K562 (cell line): ENCODE data around the gene MAP7D1. TPM values are rescaled to one million over a fixed set of nuclear protein-coding genes. Genes with fewer than 3 reads are reported as not detected.

Experiments
- ATAC-seq: fragments of 200-7000 bp; cut with Tn5 transposase; 3 replicates; pipeline ENCODE4 v1.9.1; 2020; ENCODE audit warnings: moderate library complexity
- BruUV-seq: library from RNA; stranded (reverse); fragments of 400-500 nt; replicated peaks from 2 replicates; lab custom pipeline; 2021; lab: Mats Ljungman, UMichigan
- CTCF ChIA-PET: fragments of 300-600 bp; formaldehyde crosslinking; extraction: SDS; loops from one replicate; lab custom pipeline; 2021; ENCODE audit warnings: low intra/inter-chr PET ratio; lab: Yijun Ruan, JAX
- POLR2A ChIA-PET: fragments of 300-600, 350-650 bp; sonication (Branson Sonifier 250); formaldehyde crosslinking; extraction: SDS; loops from one replicate; lab custom pipeline; 2021; ENCODE audit warnings: antibody characterized with exemption, inconsistent platforms; lab: Yijun Ruan, JAX
- DNase-seq, 4 experiments: peaks; one replicate each; pipeline versions ENCODE4 v3.0.0 to v3.0.0-alpha.2; 2011 to 2018; ENCODE audit warnings: low spot score in 3 of 4, mixed read lengths in 3 of 4; ENCODE audit errors: extremely low read depth in 1 of 4
- FAIRE-seq: peaks from 2 replicates; lab custom pipeline; 2011; peaks lifted over from hg19 to GRCh38; lab: Jason Lieb, UNC
- H2AFZ ChIP-seq: 2 replicates; pipeline ENCODE4 v1.6.0; 2011; ENCODE audit warnings: low read depth, low read length, control low read depth, inconsistent platforms
- H3K27ac ChIP-seq: fragments of 200-600 bp; 3 replicates; pipeline ENCODE4 v1.8.0; 2011; ENCODE audit warnings: low read depth, mild to moderate bottlenecking, control low read depth, inconsistent platforms, low read length, moderate library complexity, mixed read lengths; ENCODE audit errors: extremely low read depth
- H3K27me3 ChIP-seq, 2 experiments: fragments of 300-600 bp in 1 of 2; 2 replicates in 1 of 2; 3 replicates in 1 of 2; pipeline versions ENCODE4 v1.6.0 to v1.8.0; 2011; ENCODE audit warnings: inconsistent platforms in 2 of 2, low read length in 2 of 2, mild to moderate bottlenecking in 1 of 2, mixed read lengths in 1 of 2, moderate library complexity in 1 of 2; ENCODE audit not compliant: control insufficient read depth in 2 of 2, insufficient read depth in 2 of 2
- H3K36me3 ChIP-seq: fragments of 300-600 bp; 3 replicates; pipeline ENCODE4 v1.8.0; 2011; ENCODE audit warnings: mild to moderate bottlenecking, low read length, inconsistent platforms; ENCODE audit not compliant: control insufficient read depth, insufficient read depth
- H3K4me1 ChIP-seq, 2 experiments: fragments of 200-600 bp in 1 of 2; replicated peaks in 1 of 2; 2 replicates in 1 of 2; 3 replicates in 1 of 2; pipeline versions ENCODE4 v1.5.1 to v1.8.0; 2011; ENCODE audit warnings: inconsistent platforms in 2 of 2, low read length in 2 of 2, mild to moderate bottlenecking in 1 of 2, mixed read lengths in 1 of 2, moderate library complexity in 1 of 2; ENCODE audit not compliant: control insufficient read depth in 2 of 2, insufficient read depth in 2 of 2
- H3K4me2 ChIP-seq: 2 replicates; pipeline ENCODE4 v1.6.1; 2011; ENCODE audit warnings: low read length, control low read depth, inconsistent platforms, mixed read lengths; ENCODE audit not compliant: insufficient read depth
- H3K4me3 ChIP-seq: fragments of 200-600 bp; sonication (generic), shearing (Covaris generic); 2 replicates; pipeline ENCODE4 v1.5.1; 2016; ENCODE audit warnings: control low read depth, inconsistent platforms
- H3K79me2 ChIP-seq: fragments of 200-600 bp; 3 replicates; pipeline ENCODE4 v1.8.0; 2011; ENCODE audit warnings: low read length, inconsistent platforms; ENCODE audit not compliant: control insufficient read depth, insufficient read depth
- H3K9ac ChIP-seq, 2 experiments: 2 replicates each; pipeline versions ENCODE4 v1.6.0 to v1.6.1; 2011; ENCODE audit warnings: low read depth in 2 of 2, low read length in 2 of 2, control low read depth in 1 of 2, inconsistent platforms in 1 of 2, mild to moderate bottlenecking in 1 of 2, mixed read lengths in 1 of 2; ENCODE audit not compliant: insufficient read depth in 1 of 2
- H3K9me1 ChIP-seq: one replicate; pipeline ENCODE4 v1.6.0; 2011; ENCODE audit warnings: inconsistent platforms, mild to moderate bottlenecking, low read length, moderate library complexity; ENCODE audit not compliant: control insufficient read depth, insufficient read depth
- H3K9me3 ChIP-seq: replicated peaks from 2 replicates; pipeline ENCODE4 v1.5.1; 2011; ENCODE audit warnings: low read depth, low read length, inconsistent platforms; ENCODE audit not compliant: control insufficient read depth, insufficient read depth
- H4K20me1 ChIP-seq: replicated peaks from 2 replicates; pipeline ENCODE4 v1.6.1; 2011; ENCODE audit warnings: low read length, inconsistent platforms, mixed read lengths; ENCODE audit not compliant: control insufficient read depth, insufficient read depth
- COPS2 ChIP-seq: fragments of 450-650 bp; conservative IDR thresholded peaks from 2 replicates; pipeline ENCODE4 v1.6.1; 2016; ENCODE audit warnings: mild to moderate bottlenecking, moderate library complexity
- FOXA3 ChIP-seq, 2 experiments: fragments of 450-650 bp in 1 of 2; sonication (generic) in 1 of 2; formaldehyde crosslinking; IDR thresholded peaks in 1 of 2; conservative IDR thresholded peaks in 1 of 2; 2 replicates each; pipeline versions ENCODE4 v1.4.0 to v1.8.0; 2020 to 2022; ENCODE audit warnings: mild to moderate bottlenecking in 2 of 2, missing genetic modification reagents in 1 of 2
- HDGF ChIP-seq: fragments of 450-650 bp; IDR thresholded peaks from 2 replicates; pipeline ENCODE4 v1.6.1; 2016
- HES1 ChIP-seq: fragments of 450-650 bp; IDR thresholded peaks from 2 replicates; pipeline ENCODE4 v1.6.1; 2016; ENCODE audit warnings: low read depth, mild to moderate bottlenecking, moderate library complexity
- HMGN3 ChIP-seq: IDR thresholded peaks from 2 replicates; pipeline ENCODE4 v1.6.1; 2011; ENCODE audit warnings: borderline replicate concordance, low read depth, mild to moderate bottlenecking, mixed read lengths, low read length; ENCODE audit not compliant: insufficient read length; ENCODE audit errors: extremely low read depth
- NCOR1 ChIP-seq: fragments of 450-650 bp; IDR thresholded peaks from 2 replicates; pipeline ENCODE4 v1.6.1; 2016; ENCODE audit warnings: mild to moderate bottlenecking, moderate library complexity
- NR1H2 ChIP-seq: sonication (generic); formaldehyde crosslinking; IDR thresholded peaks from 2 replicates; pipeline ENCODE4 v1.4.0; 2020; ENCODE audit warnings: mild to moderate bottlenecking, missing genetic modification reagents
- NR3C1 ChIP-seq: sonication (generic); formaldehyde crosslinking; IDR thresholded peaks from 2 replicates; pipeline ENCODE4 v1.8.1; 2022; ENCODE audit warnings: missing genetic modification reagents
- RAD51 ChIP-seq: fragments of 450-650 bp; IDR thresholded peaks from 2 replicates; pipeline ENCODE4 v1.7.1; 2016; ENCODE audit warnings: low read depth, mild to moderate bottlenecking, borderline replicate concordance
- SMAD2 ChIP-seq: fragments of 150-350 bp; IDR thresholded peaks from 2 replicates; pipeline ENCODE4 v1.6.1; 2014; ENCODE audit warnings: low read depth, mild to moderate bottlenecking, low read length
- SMARCA4 ChIP-seq: fragments of 450-650 bp; IDR thresholded peaks from 2 replicates; pipeline ENCODE4 v1.6.1; 2016
- THRB ChIP-seq: fragments of 450-650 bp; formaldehyde crosslinking; conservative IDR thresholded peaks from 2 replicates; pipeline ENCODE4 v1.4.0; 2022; ENCODE audit warnings: mild to moderate bottlenecking, missing genetic modification characterization
- ZFP30 ChIP-seq: fragments of 250-450 bp; sonication (Bioruptor Pico); IDR thresholded peaks from 2 replicates; pipeline ENCODE4 v1.8.0; 2022; ENCODE audit warnings: moderate library complexity, mild to moderate bottlenecking, inconsistent platforms, borderline replicate concordance
- ZNF512 ChIP-seq: IDR thresholded peaks from 2 replicates; pipeline ENCODE4 v1.6.1; 2016; ENCODE audit warnings: missing genetic modification characterization, missing compliant biosample characterization
- ZNF668 ChIP-seq: fragments of 250-450 bp; sonication (Bioruptor Pico); IDR thresholded peaks from 2 replicates; pipeline ENCODE4 v1.8.0; 2022; ENCODE audit warnings: mild to moderate bottlenecking, inconsistent platforms
- WGBS: fragments of 100-300 bp; shearing (Covaris generic); methylation state at CpG from one replicate; pipeline ENCODE4 v1.1.6; 2016; ENCODE audit warnings: low coverage, mixed read lengths; ENCODE audit not compliant: insufficient coverage; ENCODE audit errors: missing lambda C conversion rate; 5-methylcytosine and 5-hydroxymethylcytosine counted together
- in situ Hi-C: fragments of 300-500 bp; cut with MboI; formaldehyde crosslinking; loops from 4 replicates; pipeline ENCODE4 v1.15.0; 2018; ENCODE audit warnings: inconsistent platforms, mixed read lengths
- intact Hi-C: fragments of 100-400 bp; cut with micrococcal nuclease; formaldehyde crosslinking; loops from 2 replicates; pipeline ENCODE4 v1.14.2; 2022
- polyA plus RNA-seq, 8 experiments: library from polyadenylated mRNA; depleted of rRNA in 4 of 8; stranded (reverse) in 5 of 8; unstranded in 3 of 8; fragments of >200 nt; fragmentation: Nextera tagmentation in 2 of 8; fragmentation: Illumina TruSeq in 1 of 8; extraction: Ambion mirVana in 2 of 8; extraction: Trizol in 1 of 8; gene quantifications; 2 replicates each; pipeline versions ENCODE4 v1.2.1 to v1.2.3, GENCODE V29; 2011 to 2014; ENCODE audit warnings: inconsistent platforms in 1 of 8, missing spikeins in 1 of 8
- total RNA-seq, 7 experiments: library from RNA; depleted of rRNA in 6 of 7; stranded (reverse); fragments of >200 nt in 6 of 7; fragmentation: Illumina TruSeq in 2 of 7; extraction: Trizol in 2 of 7; gene quantifications; 2 replicates each; pipeline versions ENCODE4 v1.2.1 to v1.2.3, GENCODE V29; 2011 to 2021; ENCODE audit warnings: low replicate concordance in 1 of 7

Gene MAP7D1
- total and polyA plus RNA-seq, 9 of the 15 experiments (the other 6 are each of a cell fraction or from before 2014, with no cell fraction given): 3.6 to 108 (median 34.5) TPM

GRCh38 chr1:36207339-36207738, 51.4 kb downstream of the MAP7D1 start:
- ChIA-PET POLR2A (interaction anchor here (0.8 kb wide), 1 partner anchor 55 kb away, joined by 3 read pairs; no protein-coding TSS in a partner anchor), CTCF (no interaction called here)
- TF ChIP-seq RAD51 (no peak), SMAD2 (no peak), HDGF (no peak), ZNF668 (CRISPR knock-in tag) (no peak), COPS2 (no peak), ZFP30 (CRISPR knock-in tag) (no peak), FOXA3 (CRISPR knock-in tag; conservative IDR thresholded peaks at IDR 0.05 in 1 of 2, IDR thresholded peaks at IDR 0.05 in 1 of 2) (no peak), SMARCA4 (no peak), ZNF512 (tag) (no peak), HMGN3 (no peak), THRB (CRISPR knock-in tag) (no peak), NR1H2 (CRISPR knock-in tag) (no peak), HES1 (no peak), NR3C1 (no peak), NCOR1 (no peak)
- BruUV-seq: no TSS peak
- no peak; the same call in 2 of the 3 replicates for ATAC-seq
- Histone ChIP-seq H4K20me1 (no peaks in the 10 kb centered on the region), H2AFZ (peak overlapping the region; percentile 54; the same call in 1 of the 2 replicates), H3K9ac (peak overlapping the region in 1 of 2 experiments; percentile 15; a peak in 1 of 4 replicates), H3K4me1 (peaks cover 2% of the 10 kb centered on the region in 2 experiments; a peak in 2 of 5 replicates), H3K9me3 (no peaks in the 10 kb centered on the region), H3K27me3 (no peaks in the 10 kb centered on the region), H3K9me1 (no peaks in the 10 kb centered on the region), H3K4me2 (no peak overlapping the region), H3K79me2 (no peaks in the 10 kb centered on the region), H3K4me3 (no peak overlapping the region), H3K27ac (no peak overlapping the region), H3K36me3 (no peaks in the 10 kb centered on the region)
- FAIRE-seq: no peak
- WGBS: 62% methylated on average over 6 of the region's 6 CpGs
- in situ Hi-C loops (no loop called here), intact Hi-C loops (no loop called here)
- DNase-seq: peak in 1 of 4 experiments; percentile 5
